WTC11 (cell line): ENCODE measurements around the gene MED10. TPM values are rescaled to one million over a fixed set of nuclear protein-coding genes. Genes with fewer than 3 reads are reported as not detected.

ENCODE experiments used
- ATAC-seq: fragments of 200-7000 bp; cut with Tn5 transposase; 2 replicates; pipeline ENCODE4 v1.10.0; 2021; ENCODE audit warnings: mild to moderate bottlenecking, moderate library complexity
- CTCF ChIA-PET: fragments of 300-600 bp; sonication (Branson Sonifier 250); formaldehyde crosslinking; loops from one replicate; lab custom pipeline; 2021; ENCODE audit warnings: antibody characterized with exemption; lab: Charles Lee
- POLR2A ChIA-PET: fragments of 350-600 bp; sonication (Branson Sonifier 250); formaldehyde crosslinking; loops from one replicate; lab custom pipeline; 2021; ENCODE audit warnings: antibody characterized with exemption; lab: Charles Lee
- DNase-seq: peaks from one replicate; pipeline ENCODE4 v3.0.0; 2021; ENCODE audit warnings: low spot score
- H3K27ac Mint-ChIP-seq: 2 replicates; pipeline ENCODE4 v1.8.0; 2021; ENCODE audit warnings: mixed read lengths
- H3K27me3 Mint-ChIP-seq: 2 replicates; pipeline ENCODE4 v1.8.0; 2021; ENCODE audit warnings: low read depth, mild to moderate bottlenecking, moderate library complexity, mixed read lengths
- H3K36me3 Mint-ChIP-seq: 2 replicates; pipeline ENCODE4 v1.8.0; 2021; ENCODE audit warnings: mixed read lengths
- H3K4me1 Mint-ChIP-seq: 2 replicates; pipeline ENCODE4 v1.8.0; 2022; ENCODE audit warnings: mixed read lengths
- H3K4me3 Mint-ChIP-seq: 2 replicates; pipeline ENCODE4 v1.8.0; 2021; ENCODE audit warnings: mild to moderate bottlenecking, moderate library complexity, mixed read lengths
- H3K9me3 Mint-ChIP-seq: 2 replicates; pipeline ENCODE4 v1.8.0; 2021; ENCODE audit warnings: mixed read lengths
- FOXJ3 ChIP-seq: sonication (generic); formaldehyde crosslinking; IDR thresholded peaks from 2 replicates; pipeline ENCODE4 v1.9.0; 2021; ENCODE audit warnings: missing genetic modification reagents, mild to moderate bottlenecking, borderline replicate concordance
- NFYB ChIP-seq: sonication (generic); formaldehyde crosslinking; conservative IDR thresholded peaks from 2 replicates; pipeline ENCODE4 v1.8.0; 2022; ENCODE audit warnings: low read depth, missing genetic modification reagents
- NR2C2 ChIP-seq: sonication (generic); formaldehyde crosslinking; IDR thresholded peaks from 2 replicates; pipeline ENCODE4 v1.8.0; 2022; ENCODE audit warnings: mild to moderate bottlenecking, missing genetic modification reagents
- PRRX2 ChIP-seq: fragments of 250-450 bp; sonication (Bioruptor Pico); IDR thresholded peaks from 2 replicates; pipeline ENCODE4 v1.8.0; 2021; ENCODE audit warnings: mild to moderate bottlenecking
- RELA ChIP-seq: sonication (generic); formaldehyde crosslinking; IDR thresholded peaks from 2 replicates; pipeline ENCODE4 v1.8.1; 2022; ENCODE audit warnings: missing genetic modification reagents, mild to moderate bottlenecking, borderline replicate concordance
- SMAD3 ChIP-seq: sonication (generic); formaldehyde crosslinking; IDR thresholded peaks from 2 replicates; pipeline ENCODE4 v1.8.0; 2022; ENCODE audit warnings: missing genetic modification reagents, mild to moderate bottlenecking, borderline replicate concordance
- TEAD1 ChIP-seq: sonication (generic); formaldehyde crosslinking; IDR thresholded peaks from 2 replicates; pipeline ENCODE4 v1.8.0; 2022; ENCODE audit warnings: mild to moderate bottlenecking, missing genetic modification reagents
- ZNF416 ChIP-seq: fragments of 250-450 bp; sonication (Bioruptor Pico); IDR thresholded peaks from 2 replicates; pipeline ENCODE4 v1.9.0; 2021; ENCODE audit warnings: mild to moderate bottlenecking, inconsistent platforms
- total RNA-seq: library from RNA; stranded (reverse); gene quantifications from 3 replicates; pipeline ENCODE4 v1.2.3, GENCODE V29; 2021
- TF ChIP-seq, protein P1 (sequence below): sonication (generic); formaldehyde crosslinking; IDR thresholded peaks from 2 replicates; pipeline ENCODE4 v1.8.0; 2022; ENCODE audit warnings: missing genetic modification reagents
- TF ChIP-seq, protein P2 (sequence below): sonication (generic); formaldehyde crosslinking; IDR thresholded peaks from 2 replicates; pipeline ENCODE4 v1.8.0; 2023; ENCODE audit warnings: missing genetic modification reagents
- TF ChIP-seq, protein P3 (sequence below): fragments of 250-450 bp; sonication (Bioruptor Pico); IDR thresholded peaks from 2 replicates; pipeline ENCODE4 v1.9.0; 2021; ENCODE audit warnings: mild to moderate bottlenecking
- TF ChIP-seq, protein P4 (sequence below): sonication (generic); formaldehyde crosslinking; IDR thresholded peaks from 2 replicates; pipeline ENCODE4 v1.8.1; 2023; ENCODE audit warnings: mild to moderate bottlenecking, missing genetic modification reagents
- TF ChIP-seq, protein P5 (sequence below): sonication (generic); formaldehyde crosslinking; IDR thresholded peaks from 2 replicates; pipeline ENCODE4 v1.8.0; 2023; ENCODE audit warnings: mild to moderate bottlenecking, missing genetic modification reagents
- TF ChIP-seq, protein P6 (sequence below): sonication (generic); formaldehyde crosslinking; IDR thresholded peaks from 2 replicates; pipeline ENCODE4 v1.8.1; 2023; ENCODE audit warnings: mild to moderate bottlenecking, missing genetic modification reagents, moderate library complexity
- TF ChIP-seq, protein P7 (sequence below): fragments of 250-450 bp; sonication (Bioruptor Pico); IDR thresholded peaks from 2 replicates; pipeline ENCODE4 v1.9.0; 2021; ENCODE audit warnings: mild to moderate bottlenecking
- TF ChIP-seq, protein P8 (sequence below): fragments of 250-450 bp; sonication (Bioruptor Pico); IDR thresholded peaks from 2 replicates; pipeline ENCODE4 v1.8.0; 2021; ENCODE audit warnings: mild to moderate bottlenecking
- TF ChIP-seq, protein P9 (sequence below): sonication (generic); formaldehyde crosslinking; IDR thresholded peaks from 2 replicates; pipeline ENCODE4 v1.8.1; 2022; ENCODE audit warnings: mild to moderate bottlenecking, moderate library complexity, missing genetic modification reagents
- TF ChIP-seq, protein P10 (sequence below): sonication (generic); formaldehyde crosslinking; IDR thresholded peaks from 2 replicates; pipeline ENCODE4 v1.8.1; 2023; ENCODE audit warnings: mild to moderate bottlenecking, missing genetic modification reagents, moderate library complexity

Gene MED10
- total RNA-seq, 1 experiment from 2014 or later: 17.2 TPM

DNA sequence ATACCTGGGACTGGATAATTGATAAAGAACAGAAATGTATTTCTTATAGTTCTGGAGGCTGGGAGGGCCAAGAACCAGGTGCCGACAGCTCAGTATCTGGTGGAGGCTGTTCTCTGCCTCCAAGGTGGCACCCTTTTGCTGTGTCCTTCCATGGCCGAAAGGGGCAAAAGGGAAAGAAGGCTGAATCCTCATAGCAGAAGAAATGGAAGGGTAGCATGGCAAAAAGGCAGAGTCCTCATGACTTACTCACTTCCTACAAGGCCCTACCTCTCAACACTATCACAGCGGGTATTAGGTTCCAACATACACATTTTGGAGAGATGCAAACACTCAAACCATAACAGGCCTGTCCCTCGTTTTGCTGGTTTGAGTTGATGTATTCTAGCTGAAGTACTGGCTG lies 25.1 kb upstream of the MED10 start (continued):
- TF ChIP-seq, protein P1, sequence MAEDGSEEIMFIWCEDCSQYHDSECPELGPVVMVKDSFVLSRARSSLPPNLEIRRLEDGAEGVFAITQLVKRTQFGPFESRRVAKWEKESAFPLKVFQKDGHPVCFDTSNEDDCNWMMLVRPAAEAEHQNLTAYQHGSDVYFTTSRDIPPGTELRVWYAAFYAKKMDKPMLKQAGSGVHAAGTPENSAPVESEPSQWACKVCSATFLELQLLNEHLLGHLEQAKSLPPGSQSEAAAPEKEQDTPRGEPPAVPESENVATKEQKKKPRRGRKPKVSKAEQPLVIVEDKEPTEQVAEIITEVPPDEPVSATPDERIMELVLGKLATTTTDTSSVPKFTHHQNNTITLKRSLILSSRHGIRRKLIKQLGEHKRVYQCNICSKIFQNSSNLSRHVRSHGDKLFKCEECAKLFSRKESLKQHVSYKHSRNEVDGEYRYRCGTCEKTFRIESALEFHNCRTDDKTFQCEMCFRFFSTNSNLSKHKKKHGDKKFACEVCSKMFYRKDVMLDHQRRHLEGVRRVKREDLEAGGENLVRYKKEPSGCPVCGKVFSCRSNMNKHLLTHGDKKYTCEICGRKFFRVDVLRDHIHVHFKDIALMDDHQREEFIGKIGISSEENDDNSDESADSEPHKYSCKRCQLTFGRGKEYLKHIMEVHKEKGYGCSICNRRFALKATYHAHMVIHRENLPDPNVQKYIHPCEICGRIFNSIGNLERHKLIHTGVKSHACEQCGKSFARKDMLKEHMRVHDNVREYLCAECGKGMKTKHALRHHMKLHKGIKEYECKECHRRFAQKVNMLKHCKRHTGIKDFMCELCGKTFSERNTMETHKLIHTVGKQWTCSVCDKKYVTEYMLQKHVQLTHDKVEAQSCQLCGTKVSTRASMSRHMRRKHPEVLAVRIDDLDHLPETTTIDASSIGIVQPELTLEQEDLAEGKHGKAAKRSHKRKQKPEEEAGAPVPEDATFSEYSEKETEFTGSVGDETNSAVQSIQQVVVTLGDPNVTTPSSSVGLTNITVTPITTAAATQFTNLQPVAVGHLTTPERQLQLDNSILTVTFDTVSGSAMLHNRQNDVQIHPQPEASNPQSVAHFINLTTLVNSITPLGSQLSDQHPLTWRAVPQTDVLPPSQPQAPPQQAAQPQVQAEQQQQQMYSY (CRISPR knock-in tag): no peak
- TF ChIP-seq, protein P2, sequence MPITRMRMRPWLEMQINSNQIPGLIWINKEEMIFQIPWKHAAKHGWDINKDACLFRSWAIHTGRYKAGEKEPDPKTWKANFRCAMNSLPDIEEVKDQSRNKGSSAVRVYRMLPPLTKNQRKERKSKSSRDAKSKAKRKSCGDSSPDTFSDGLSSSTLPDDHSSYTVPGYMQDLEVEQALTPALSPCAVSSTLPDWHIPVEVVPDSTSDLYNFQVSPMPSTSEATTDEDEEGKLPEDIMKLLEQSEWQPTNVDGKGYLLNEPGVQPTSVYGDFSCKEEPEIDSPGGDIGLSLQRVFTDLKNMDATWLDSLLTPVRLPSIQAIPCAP: no peak
- no peak for TF ChIP-seq SMAD3 (CRISPR knock-in tag)
- no peak for TF ChIP-seq NR2C2 (CRISPR knock-in tag)
- no peak for TF ChIP-seq FOXJ3 (CRISPR knock-in tag)
- TF ChIP-seq, protein P3, sequence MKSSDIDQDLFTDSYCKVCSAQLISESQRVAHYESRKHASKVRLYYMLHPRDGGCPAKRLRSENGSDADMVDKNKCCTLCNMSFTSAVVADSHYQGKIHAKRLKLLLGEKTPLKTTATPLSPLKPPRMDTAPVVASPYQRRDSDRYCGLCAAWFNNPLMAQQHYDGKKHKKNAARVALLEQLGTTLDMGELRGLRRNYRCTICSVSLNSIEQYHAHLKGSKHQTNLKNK (CRISPR knock-in tag): no peak
- no peak for TF ChIP-seq ZNF416 (CRISPR knock-in tag)
- TF ChIP-seq, protein P4, sequence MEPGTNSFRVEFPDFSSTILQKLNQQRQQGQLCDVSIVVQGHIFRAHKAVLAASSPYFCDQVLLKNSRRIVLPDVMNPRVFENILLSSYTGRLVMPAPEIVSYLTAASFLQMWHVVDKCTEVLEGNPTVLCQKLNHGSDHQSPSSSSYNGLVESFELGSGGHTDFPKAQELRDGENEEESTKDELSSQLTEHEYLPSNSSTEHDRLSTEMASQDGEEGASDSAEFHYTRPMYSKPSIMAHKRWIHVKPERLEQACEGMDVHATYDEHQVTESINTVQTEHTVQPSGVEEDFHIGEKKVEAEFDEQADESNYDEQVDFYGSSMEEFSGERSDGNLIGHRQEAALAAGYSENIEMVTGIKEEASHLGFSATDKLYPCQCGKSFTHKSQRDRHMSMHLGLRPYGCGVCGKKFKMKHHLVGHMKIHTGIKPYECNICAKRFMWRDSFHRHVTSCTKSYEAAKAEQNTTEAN: no peak
- TF ChIP-seq, protein P5, sequence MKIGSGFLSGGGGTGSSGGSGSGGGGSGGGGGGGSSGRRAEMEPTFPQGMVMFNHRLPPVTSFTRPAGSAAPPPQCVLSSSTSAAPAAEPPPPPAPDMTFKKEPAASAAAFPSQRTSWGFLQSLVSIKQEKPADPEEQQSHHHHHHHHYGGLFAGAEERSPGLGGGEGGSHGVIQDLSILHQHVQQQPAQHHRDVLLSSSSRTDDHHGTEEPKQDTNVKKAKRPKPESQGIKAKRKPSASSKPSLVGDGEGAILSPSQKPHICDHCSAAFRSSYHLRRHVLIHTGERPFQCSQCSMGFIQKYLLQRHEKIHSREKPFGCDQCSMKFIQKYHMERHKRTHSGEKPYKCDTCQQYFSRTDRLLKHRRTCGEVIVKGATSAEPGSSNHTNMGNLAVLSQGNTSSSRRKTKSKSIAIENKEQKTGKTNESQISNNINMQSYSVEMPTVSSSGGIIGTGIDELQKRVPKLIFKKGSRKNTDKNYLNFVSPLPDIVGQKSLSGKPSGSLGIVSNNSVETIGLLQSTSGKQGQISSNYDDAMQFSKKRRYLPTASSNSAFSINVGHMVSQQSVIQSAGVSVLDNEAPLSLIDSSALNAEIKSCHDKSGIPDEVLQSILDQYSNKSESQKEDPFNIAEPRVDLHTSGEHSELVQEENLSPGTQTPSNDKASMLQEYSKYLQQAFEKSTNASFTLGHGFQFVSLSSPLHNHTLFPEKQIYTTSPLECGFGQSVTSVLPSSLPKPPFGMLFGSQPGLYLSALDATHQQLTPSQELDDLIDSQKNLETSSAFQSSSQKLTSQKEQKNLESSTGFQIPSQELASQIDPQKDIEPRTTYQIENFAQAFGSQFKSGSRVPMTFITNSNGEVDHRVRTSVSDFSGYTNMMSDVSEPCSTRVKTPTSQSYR (CRISPR knock-in tag): no peak

DNA sequence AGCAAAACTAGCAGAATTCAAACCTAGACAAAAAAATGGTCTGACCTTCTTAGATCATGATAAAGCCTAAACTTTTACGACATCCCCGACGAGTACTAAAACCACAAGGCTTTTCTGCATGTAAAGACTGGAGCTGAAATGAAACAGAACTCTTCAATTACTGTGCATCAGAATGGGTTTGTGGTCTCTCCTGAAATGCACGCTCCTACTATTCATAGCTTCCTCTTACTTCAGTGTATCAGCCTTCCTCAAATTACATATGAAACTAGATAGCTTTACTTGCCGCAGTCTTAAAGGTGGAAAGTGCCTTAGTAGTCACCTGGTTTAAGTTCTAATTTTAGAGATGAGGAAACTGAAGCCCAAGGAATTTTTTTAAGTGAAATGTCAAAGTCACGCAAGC lies 24.6 kb upstream of the MED10 start:
- ChIA-PET CTCF (interaction anchor here (0.5 to 1.4 kb wide), 2 partner anchors 32 to 169 kb away, joined by 3 to 5 read pairs; no protein-coding TSS in a partner anchor), POLR2A (no interaction called here)
- Mint-ChIP-seq H3K27me3 (no peaks in the 10 kb centered on the region; the same call in none of the 2 replicates), H3K4me1 (peaks cover 10% of the 10 kb centered on the region), H3K27ac (no peak overlapping the region), H3K36me3 (no peaks in the 10 kb centered on the region), H3K4me3 (no peak overlapping the region), H3K9me3 (peaks cover 2% of the 10 kb centered on the region)
- no peak for ATAC-seq
- TF ChIP-seq RELA (CRISPR knock-in tag) (no peak), NFYB (CRISPR knock-in tag) (no peak), PRRX2 (CRISPR knock-in tag) (no peak), TEAD1 (no peak)
- TF ChIP-seq, protein P6, sequence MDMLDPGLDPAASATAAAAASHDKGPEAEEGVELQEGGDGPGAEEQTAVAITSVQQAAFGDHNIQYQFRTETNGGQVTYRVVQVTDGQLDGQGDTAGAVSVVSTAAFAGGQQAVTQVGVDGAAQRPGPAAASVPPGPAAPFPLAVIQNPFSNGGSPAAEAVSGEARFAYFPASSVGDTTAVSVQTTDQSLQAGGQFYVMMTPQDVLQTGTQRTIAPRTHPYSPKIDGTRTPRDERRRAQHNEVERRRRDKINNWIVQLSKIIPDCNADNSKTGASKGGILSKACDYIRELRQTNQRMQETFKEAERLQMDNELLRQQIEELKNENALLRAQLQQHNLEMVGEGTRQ (CRISPR knock-in tag): no peak
- TF ChIP-seq, protein P7, sequence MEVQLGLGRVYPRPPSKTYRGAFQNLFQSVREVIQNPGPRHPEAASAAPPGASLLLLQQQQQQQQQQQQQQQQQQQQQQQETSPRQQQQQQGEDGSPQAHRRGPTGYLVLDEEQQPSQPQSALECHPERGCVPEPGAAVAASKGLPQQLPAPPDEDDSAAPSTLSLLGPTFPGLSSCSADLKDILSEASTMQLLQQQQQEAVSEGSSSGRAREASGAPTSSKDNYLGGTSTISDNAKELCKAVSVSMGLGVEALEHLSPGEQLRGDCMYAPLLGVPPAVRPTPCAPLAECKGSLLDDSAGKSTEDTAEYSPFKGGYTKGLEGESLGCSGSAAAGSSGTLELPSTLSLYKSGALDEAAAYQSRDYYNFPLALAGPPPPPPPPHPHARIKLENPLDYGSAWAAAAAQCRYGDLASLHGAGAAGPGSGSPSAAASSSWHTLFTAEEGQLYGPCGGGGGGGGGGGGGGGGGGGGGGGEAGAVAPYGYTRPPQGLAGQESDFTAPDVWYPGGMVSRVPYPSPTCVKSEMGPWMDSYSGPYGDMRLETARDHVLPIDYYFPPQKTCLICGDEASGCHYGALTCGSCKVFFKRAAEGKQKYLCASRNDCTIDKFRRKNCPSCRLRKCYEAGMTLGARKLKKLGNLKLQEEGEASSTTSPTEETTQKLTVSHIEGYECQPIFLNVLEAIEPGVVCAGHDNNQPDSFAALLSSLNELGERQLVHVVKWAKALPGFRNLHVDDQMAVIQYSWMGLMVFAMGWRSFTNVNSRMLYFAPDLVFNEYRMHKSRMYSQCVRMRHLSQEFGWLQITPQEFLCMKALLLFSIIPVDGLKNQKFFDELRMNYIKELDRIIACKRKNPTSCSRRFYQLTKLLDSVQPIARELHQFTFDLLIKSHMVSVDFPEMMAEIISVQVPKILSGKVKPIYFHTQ (CRISPR knock-in tag): no peak
- TF ChIP-seq, protein P8, sequence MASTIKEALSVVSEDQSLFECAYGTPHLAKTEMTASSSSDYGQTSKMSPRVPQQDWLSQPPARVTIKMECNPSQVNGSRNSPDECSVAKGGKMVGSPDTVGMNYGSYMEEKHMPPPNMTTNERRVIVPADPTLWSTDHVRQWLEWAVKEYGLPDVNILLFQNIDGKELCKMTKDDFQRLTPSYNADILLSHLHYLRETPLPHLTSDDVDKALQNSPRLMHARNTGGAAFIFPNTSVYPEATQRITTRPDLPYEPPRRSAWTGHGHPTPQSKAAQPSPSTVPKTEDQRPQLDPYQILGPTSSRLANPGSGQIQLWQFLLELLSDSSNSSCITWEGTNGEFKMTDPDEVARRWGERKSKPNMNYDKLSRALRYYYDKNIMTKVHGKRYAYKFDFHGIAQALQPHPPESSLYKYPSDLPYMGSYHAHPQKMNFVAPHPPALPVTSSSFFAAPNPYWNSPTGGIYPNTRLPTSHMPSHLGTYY (CRISPR knock-in tag): no peak
- TF ChIP-seq, protein P9, sequence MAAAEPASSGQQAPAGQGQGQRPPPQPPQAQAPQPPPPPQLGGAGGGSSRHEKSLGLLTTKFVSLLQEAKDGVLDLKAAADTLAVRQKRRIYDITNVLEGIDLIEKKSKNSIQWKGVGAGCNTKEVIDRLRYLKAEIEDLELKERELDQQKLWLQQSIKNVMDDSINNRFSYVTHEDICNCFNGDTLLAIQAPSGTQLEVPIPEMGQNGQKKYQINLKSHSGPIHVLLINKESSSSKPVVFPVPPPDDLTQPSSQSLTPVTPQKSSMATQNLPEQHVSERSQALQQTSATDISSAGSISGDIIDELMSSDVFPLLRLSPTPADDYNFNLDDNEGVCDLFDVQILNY (CRISPR knock-in tag): no peak
- TF ChIP-seq, protein P10, sequence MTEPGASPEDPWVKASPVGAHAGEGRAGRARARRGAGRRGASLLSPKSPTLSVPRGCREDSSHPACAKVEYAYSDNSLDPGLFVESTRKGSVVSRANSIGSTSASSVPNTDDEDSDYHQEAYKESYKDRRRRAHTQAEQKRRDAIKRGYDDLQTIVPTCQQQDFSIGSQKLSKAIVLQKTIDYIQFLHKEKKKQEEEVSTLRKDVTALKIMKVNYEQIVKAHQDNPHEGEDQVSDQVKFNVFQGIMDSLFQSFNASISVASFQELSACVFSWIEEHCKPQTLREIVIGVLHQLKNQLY (CRISPR knock-in tag): no peak
- DNase-seq: no peak
